Measurements from ENCODE around the gene UAP1. TPM values are rescaled to one million over a fixed set of nuclear protein-coding genes. Genes with fewer than 3 reads are reported as not detected.
A peak's percentile ranks its signal among the peaks of the same experiment; 100 is the strongest.

The UAP1 gene
- total RNA-seq, 3 donors from 2014 or later, result 123 to 190 (median 128) TPM

DNA sequence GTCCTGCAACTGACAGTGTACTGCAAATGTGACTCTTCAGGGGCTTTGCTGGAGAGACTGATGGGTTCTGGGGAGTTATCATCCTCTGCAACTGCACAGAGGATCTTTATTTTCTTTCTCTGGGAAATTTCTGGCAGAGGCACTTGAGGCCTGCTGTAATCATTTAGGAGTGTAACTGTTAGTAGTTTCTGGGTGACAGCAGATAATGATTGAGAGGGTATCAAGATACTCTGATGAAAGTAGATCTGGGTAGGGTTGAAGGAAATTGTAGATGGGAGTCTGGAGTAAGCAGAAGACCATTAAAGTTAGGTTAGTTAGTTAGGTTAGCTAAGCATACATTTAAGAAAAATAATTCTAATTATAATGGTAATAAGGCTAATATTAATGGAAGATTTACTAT lies 59.7 kb downstream of the UAP1 start:
- no peak overlapping the region for H3K4me3 ChIP-seq
- no peaks in the 10 kb centered on the region for H3K27me3 ChIP-seq
- no peaks in the 10 kb centered on the region for H3K36me3 ChIP-seq
- no peaks in the 10 kb centered on the region for H3K4me1 ChIP-seq
- H3K9me3 ChIP-seq, result peaks cover 8 to 16% of the 10 kb centered on the region in 2 donors
- DNase-seq (ENCODE audit: low spot score in 2 of 2), result no peak
- TF ChIP-seq CTCF (IDR thresholded peaks at IDR 0.05) (no peak), POLR2AphosphoS5 (IDR thresholded peaks at IDR 0.05) (no peak), POLR2A (IDR thresholded peaks at IDR 0.05) (no peak)
- intact Hi-C loops (cut with DNase I; ENCODE audit: low total_unique reads), result no loop called here
- no peak overlapping the region for H3K27ac ChIP-seq

- H3K27ac ChIP-seq, result no peak overlapping the region
Observed at GRCh38 chr1:162625679-162626078, 64.2 kb downstream of the UAP1 start.

DNA sequence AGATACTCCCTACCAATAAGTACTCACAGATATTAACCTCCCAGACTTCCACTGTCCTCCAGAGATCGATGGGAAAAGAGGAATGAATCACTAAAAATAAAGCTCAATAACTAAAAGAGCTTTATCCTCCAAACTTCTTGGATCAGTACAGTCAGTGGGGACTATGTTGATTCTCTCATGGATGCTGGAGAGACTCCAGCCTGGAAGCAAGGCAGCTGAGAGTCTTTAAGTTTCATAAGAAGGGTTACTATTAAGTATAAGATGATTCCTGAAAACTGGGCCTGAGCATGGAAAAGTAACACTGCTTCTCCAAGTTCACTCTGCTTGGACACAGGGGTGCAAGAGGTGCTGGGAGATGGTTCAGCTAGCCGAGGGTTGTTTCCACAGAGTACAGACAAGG lies 64.6 kb downstream of the UAP1 start:
- H3K4me1 ChIP-seq, result no peaks in the 10 kb centered on the region
- H3K27me3 ChIP-seq, result no peaks in the 10 kb centered on the region
- peak overlapping the region in 2 of 3 donors; percentile 20 to 34 for H3K4me3 ChIP-seq
- peak overlapping the region; percentile 29 to 57 for H3K27ac ChIP-seq
- DNase-seq (ENCODE audit: low spot score in 2 of 2), result no peak
- H3K9me3 ChIP-seq, result no peaks in the 10 kb centered on the region
- intact Hi-C loops (cut with DNase I; ENCODE audit: low total_unique reads), result loop anchor here (5.0 kb wide), 1 partner anchor 226 kb away; no protein-coding TSS in a partner anchor
- no peaks in the 10 kb centered on the region for H3K36me3 ChIP-seq
- TF ChIP-seq POLR2A (IDR thresholded peaks at IDR 0.05) (no peak), POLR2AphosphoS5 (IDR thresholded peaks at IDR 0.05) (no peak), CTCF (IDR thresholded peaks at IDR 0.05) (no peak)

More at GRCh38 chr1:162625679-162626078, 64.2 kb downstream of the UAP1 start:
- no peak for DNase-seq (ENCODE audit: low spot score in 2 of 2)
- intact Hi-C loops (cut with DNase I; ENCODE audit: low total_unique reads), result loop anchor here (5.0 kb wide), 1 partner anchor 227 kb away; no protein-coding TSS in a partner anchor
- Histone ChIP-seq H3K4me1 (no peaks in the 10 kb centered on the region), H3K27me3 (no peaks in the 10 kb centered on the region), H3K36me3 (no peaks in the 10 kb centered on the region), H3K4me3 (no peak overlapping the region), H3K9me3 (no peaks in the 10 kb centered on the region)
- TF ChIP-seq POLR2AphosphoS5 (IDR thresholded peaks at IDR 0.05), result no peak
- no peak for TF ChIP-seq CTCF (IDR thresholded peaks at IDR 0.05)
- no peak for TF ChIP-seq POLR2A (IDR thresholded peaks at IDR 0.05)

- TF ChIP-seq POLR2A (IDR thresholded peaks at IDR 0.05), result no peak
- no peak for TF ChIP-seq POLR2AphosphoS5 (IDR thresholded peaks at IDR 0.05)
- TF ChIP-seq CTCF (IDR thresholded peaks at IDR 0.05), result no peak
- Histone ChIP-seq H3K27ac (peak overlapping the region; percentile 16 to 29), H3K9me3 (no peaks in the 10 kb centered on the region), H3K27me3 (no peaks in the 10 kb centered on the region), H3K4me1 (no peaks in the 10 kb centered on the region), H3K4me3 (peak overlapping the region; percentile 20 to 34 (median 22)), H3K36me3 (no peaks in the 10 kb centered on the region)
- no peak for DNase-seq (ENCODE audit: low spot score in 2 of 2)
- intact Hi-C loops (cut with DNase I; ENCODE audit: low total_unique reads), result loop anchor here (5.0 kb wide), 1 partner anchor 226 kb away; no protein-coding TSS in a partner anchor
Observed at GRCh38 chr1:162626761-162627160, 65.2 kb downstream of the UAP1 start.

DNA sequence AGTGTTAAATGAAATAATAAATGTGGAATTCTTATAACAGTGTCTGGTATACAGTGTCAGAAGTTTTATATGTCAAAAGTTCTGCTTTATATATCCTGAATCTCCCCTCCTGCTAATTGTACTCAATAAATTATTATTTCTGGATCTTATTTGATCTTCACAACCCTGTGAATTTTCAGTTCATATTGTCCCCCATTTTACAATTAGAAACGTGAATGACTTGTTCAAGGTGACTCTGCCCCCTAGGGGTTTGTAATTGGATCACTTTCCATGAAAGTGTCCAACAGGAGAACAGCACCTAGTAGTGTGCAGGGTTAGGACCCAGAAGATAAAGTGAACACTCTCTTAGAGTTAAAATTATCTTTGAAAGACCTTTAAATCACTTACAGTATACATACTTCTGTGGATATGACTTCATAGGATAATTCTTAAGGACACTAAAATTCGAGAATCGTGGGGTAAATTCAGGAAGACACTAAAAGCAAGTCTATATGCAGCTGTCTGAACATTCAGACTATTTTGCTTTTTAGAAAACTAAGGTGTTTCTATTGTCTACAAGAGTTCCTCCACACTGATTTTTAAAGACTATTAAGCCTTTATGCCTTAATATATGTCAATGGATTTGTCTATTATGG lies 66.3 kb downstream of the UAP1 start:
- no peaks in the 10 kb centered on the region for H3K4me1 ChIP-seq
- H3K27ac ChIP-seq, result no peak overlapping the region
- intact Hi-C loops (cut with DNase I; ENCODE audit: low total_unique reads), result loop anchor here (5.0 kb wide), 1 partner anchor 225 kb away; no protein-coding TSS in a partner anchor
- DNase-seq (ENCODE audit: low spot score in 2 of 2), result no peak
- H3K36me3 ChIP-seq, result no peaks in the 10 kb centered on the region
- H3K9me3 ChIP-seq, result no peaks in the 10 kb centered on the region
- H3K4me3 ChIP-seq, result no peak overlapping the region
- H3K27me3 ChIP-seq, result no peaks in the 10 kb centered on the region
- TF ChIP-seq POLR2A (IDR thresholded peaks at IDR 0.05), result no peak
- TF ChIP-seq CTCF (IDR thresholded peaks at IDR 0.05), result peak in 2 of 3 donors; percentile 20 to 27
